Spinal cord (tissue), 10 donors: ENCODE measurements around the gene CHN1. TPM values are rescaled to one million over a fixed set of nuclear protein-coding genes. Genes with fewer than 3 reads are reported as not detected.

Experiments
- DNase-seq, 6 donors: peaks; one replicate each; pipeline versions ENCODE4 v3.0.0 to v3.0.0-alpha.2; 2013 to 2015; ENCODE audit warnings: low spot score in 6 of 6, low read depth in 4 of 6
- H3K27ac ChIP-seq: one replicate; pipeline ENCODE4 v1.5.1; 2013; ENCODE audit warnings: low read depth, low read length, control low read depth
- H3K27me3 ChIP-seq: one replicate; pipeline ENCODE4 v1.6.1; 2013; ENCODE audit warnings: low read length; ENCODE audit not compliant: control insufficient read depth, insufficient read depth
- H3K36me3 ChIP-seq: one replicate; pipeline ENCODE4 v1.6.1; 2013; ENCODE audit warnings: low read length; ENCODE audit not compliant: control insufficient read depth, insufficient read depth
- H3K4me1 ChIP-seq: one replicate; pipeline ENCODE4 v1.6.1; 2013; ENCODE audit warnings: low read length; ENCODE audit not compliant: control insufficient read depth, insufficient read depth
- H3K4me3 ChIP-seq: one replicate; pipeline ENCODE4 v1.5.1; 2013; ENCODE audit warnings: low read depth, low read length, control low read depth
- H3K9me3 ChIP-seq: one replicate; pipeline ENCODE4 v1.6.1; 2013; ENCODE audit warnings: low read length; ENCODE audit not compliant: control insufficient read depth, insufficient read depth
- WGBS: methylation state at CpG from one replicate; pipeline ENCODE4 v1.1.5; 2013; ENCODE audit warnings: missing lambda C conversion rate; ENCODE audit not compliant: insufficient coverage; 5-methylcytosine and 5-hydroxymethylcytosine counted together
- polyA plus RNA-seq, 2 donors: library from polyadenylated mRNA; unstranded; fragments of 120-200 nt; gene quantifications; one replicate each; pipeline ENCODE4 v1.2.1, GENCODE V29; 2013; ENCODE audit not compliant: insufficient read length in 2 of 2
- total RNA-seq, 2 donors: library from RNA; depleted of rRNA in 1 of 2; stranded (reverse); fragments of 120-200 nt in 1 of 2; fragments of >200 nt in 1 of 2; gene quantifications; one replicate each; pipeline versions ENCODE4 v1.2.3 to v1.2.4, GENCODE V29; 2013 to 2014
- donor health status: healthy.

CHN1 gene
- total and polyA plus RNA-seq, 4 donors, result 56.9 to 72.4 (median 64.0) TPM

GRCh38 chr2:174844295-174844708 lies 160.9 kb downstream of the CHN1 start:
- Histone ChIP-seq H3K36me3 (no peaks in the 10 kb centered on the region), H3K27me3 (no peaks in the 10 kb centered on the region), H3K4me3 (no peak overlapping the region), H3K27ac (peak overlapping the region; percentile 37), H3K4me1 (no peaks in the 10 kb centered on the region), H3K9me3 (no peaks in the 10 kb centered on the region)
- peak in 1 of 6 donors; percentile 21 for DNase-seq
- WGBS, result no CpG with 5 or more reads among the region's 6 CpGs

GRCh38 chr2:174842496-174842895 lies 162.7 kb downstream of the CHN1 start:
- DNase-seq, result no peak
- 80% methylated on average over 2 of the region's 4 CpGs for WGBS
- no peak overlapping the region for H3K27ac ChIP-seq
- no peaks in the 10 kb centered on the region for H3K36me3 ChIP-seq
- no peak overlapping the region for H3K4me3 ChIP-seq
- no peaks in the 10 kb centered on the region for H3K4me1 ChIP-seq
- H3K27me3 ChIP-seq, result no peaks in the 10 kb centered on the region
- no peaks in the 10 kb centered on the region for H3K9me3 ChIP-seq

GRCh38 chr2:174841936-174842335 lies 163.2 kb downstream of the CHN1 start:
- Histone ChIP-seq H3K4me1 (no peaks in the 10 kb centered on the region), H3K9me3 (no peaks in the 10 kb centered on the region), H3K27ac (no peak overlapping the region), H3K27me3 (no peaks in the 10 kb centered on the region), H3K4me3 (no peak overlapping the region), H3K36me3 (no peaks in the 10 kb centered on the region)
- whole genome bisulfite sequencing, result no CpG with 5 or more reads among the region's 3 CpGs
- DNase-seq, result no peak

- H3K4me1 ChIP-seq, result no peaks in the 10 kb centered on the region
- DNase-seq, result no peak
- no peaks in the 10 kb centered on the region for H3K36me3 ChIP-seq
- WGBS, result no CpG with 5 or more reads among the region's 2 CpGs
- no peaks in the 10 kb centered on the region for H3K27me3 ChIP-seq
- H3K9me3 ChIP-seq, result no peaks in the 10 kb centered on the region
- no peak overlapping the region for H3K4me3 ChIP-seq
- H3K27ac ChIP-seq, result no peak overlapping the region
Measured at GRCh38 chr2:174841350-174841749, 163.8 kb downstream of the CHN1 start.

GRCh38 chr2:174840436-174840835 lies 164.7 kb downstream of the CHN1 start:
- no peak overlapping the region for H3K4me3 ChIP-seq
- no peaks in the 10 kb centered on the region for H3K36me3 ChIP-seq
- H3K27ac ChIP-seq, result no peak overlapping the region
- DNase-seq, result no peak
- no peaks in the 10 kb centered on the region for H3K4me1 ChIP-seq
- no peaks in the 10 kb centered on the region for H3K9me3 ChIP-seq
- 78% methylated on average over 1 of the region's 3 CpGs for WGBS
- no peaks in the 10 kb centered on the region for H3K27me3 ChIP-seq

- no peaks in the 10 kb centered on the region for H3K9me3 ChIP-seq
- no peaks in the 10 kb centered on the region for H3K4me1 ChIP-seq
- no peaks in the 10 kb centered on the region for H3K27me3 ChIP-seq
- H3K36me3 ChIP-seq, result no peaks in the 10 kb centered on the region
- WGBS, result 100% methylated on average over 1 of the region's 3 CpGs
- H3K27ac ChIP-seq, result no peak overlapping the region
- no peak for DNase-seq
- no peak overlapping the region for H3K4me3 ChIP-seq
Measured at GRCh38 chr2:174839662-174840061, 165.5 kb downstream of the CHN1 start.

- Histone ChIP-seq H3K27me3 (no peaks in the 10 kb centered on the region), H3K4me1 (no peaks in the 10 kb centered on the region), H3K4me3 (no peak overlapping the region), H3K36me3 (no peaks in the 10 kb centered on the region), H3K9me3 (no peaks in the 10 kb centered on the region), H3K27ac (no peak overlapping the region)
- DNase-seq, result peak in 1 of 6 donors; percentile 67
- WGBS, result no CpG with 5 or more reads among the region's 1 CpG
Measured at GRCh38 chr2:174836995-174837390, 168.2 kb downstream of the CHN1 start.

- no peaks in the 10 kb centered on the region for H3K4me1 ChIP-seq
- no peak overlapping the region for H3K27ac ChIP-seq
- no peaks in the 10 kb centered on the region for H3K36me3 ChIP-seq
- H3K27me3 ChIP-seq, result no peaks in the 10 kb centered on the region
- H3K9me3 ChIP-seq, result no peaks in the 10 kb centered on the region
- WGBS, result no CpG with 5 or more reads among the region's 3 CpGs
- no peak for DNase-seq
- no peak overlapping the region for H3K4me3 ChIP-seq
Measured at GRCh38 chr2:174836377-174836994, 168.7 kb downstream of the CHN1 start.

GRCh38 chr2:174835797-174836255 lies 169.4 kb downstream of the CHN1 start:
- H3K4me1 ChIP-seq, result no peaks in the 10 kb centered on the region
- no peaks in the 10 kb centered on the region for H3K9me3 ChIP-seq
- WGBS, result 29% methylated on average over 2 of the region's 2 CpGs
- no peak overlapping the region for H3K27ac ChIP-seq
- no peaks in the 10 kb centered on the region for H3K27me3 ChIP-seq
- DNase-seq, result no peak
- H3K4me3 ChIP-seq, result no peak overlapping the region
- no peaks in the 10 kb centered on the region for H3K36me3 ChIP-seq

- Histone ChIP-seq H3K9me3 (no peaks in the 10 kb centered on the region), H3K27me3 (no peaks in the 10 kb centered on the region), H3K27ac (no peak overlapping the region), H3K4me3 (no peak overlapping the region), H3K36me3 (no peaks in the 10 kb centered on the region), H3K4me1 (no peaks in the 10 kb centered on the region)
- DNase-seq, result no peak
- WGBS, result 96% methylated on average over 2 of the region's 3 CpGs
Measured at GRCh38 chr2:174833737-174834136, 171.4 kb downstream of the CHN1 start.
